OCI-LY3 (cell line): Measurements from ENCODE around the gene PRKCE.
A peak's percentile ranks its signal among the peaks of the same experiment; 100 is the strongest.

Experiments
- H2AFZ ChIP-seq: fragments of 200-600, 300-600 bp; shearing (Covaris generic); 2 replicates; pipeline ENCODE4 v1.6.0; 2014; ENCODE audit warnings: antibody characterized with exemption, low read depth, low read length
- H3K27ac ChIP-seq: fragments of 200-600, 300-600 bp; sonication (generic); 2 replicates; pipeline ENCODE4 v1.5.1; 2014; ENCODE audit warnings: mild to moderate bottlenecking, low read length, moderate library complexity, mixed read lengths
- H3K27me3 ChIP-seq: fragments of 200-600, 300-600 bp; sonication (generic); 2 replicates; pipeline ENCODE4 v1.6.1; 2014; ENCODE audit warnings: low read depth, low read length, mixed read lengths
- H3K36me3 ChIP-seq: fragments of 200-600, 300-600 bp; sonication (generic); replicated peaks from 2 replicates; pipeline ENCODE3; 2014; ENCODE audit warnings: low read depth, low read length, mixed read lengths
- H3K4me1 ChIP-seq: fragments of 300-600, 200-600 bp; sonication (generic); 2 replicates; pipeline ENCODE4 v1.6.1; 2014; ENCODE audit warnings: low read length, mixed read lengths
- H3K4me2 ChIP-seq: fragments of 200-600, 300-600 bp; sonication (generic); 2 replicates; pipeline ENCODE4 v1.6.1; 2014; ENCODE audit warnings: low read length, mixed read lengths
- H3K4me3 ChIP-seq: fragments of 300-600, 200-600 bp; sonication (generic); 2 replicates; pipeline ENCODE4 v1.5.1; 2014; ENCODE audit warnings: antibody characterized with exemption, mild to moderate bottlenecking, low read length, moderate library complexity
- H3K79me2 ChIP-seq: fragments of 300-600, 200-600 bp; shearing (Covaris generic); 2 replicates; pipeline ENCODE4 v1.6.1; 2014; ENCODE audit warnings: mild to moderate bottlenecking, low read length, mixed read lengths
- H3K9ac ChIP-seq: fragments of 300-600, 200-600 bp; shearing (Covaris generic); 2 replicates; pipeline ENCODE4 v1.6.0; 2014; ENCODE audit warnings: mild to moderate bottlenecking, low read length, moderate library complexity
- H3K9me3 ChIP-seq: fragments of 200-600, 300-600 bp; shearing (Covaris generic); 2 replicates; pipeline ENCODE4 v1.6.1; 2014; ENCODE audit warnings: low read length, mixed read lengths; ENCODE audit not compliant: insufficient read depth
- H4K20me1 ChIP-seq: fragments of 200-600, 300-600 bp; sonication (generic); 2 replicates; pipeline ENCODE4 v1.6.1; 2016; ENCODE audit warnings: low read length, mixed read lengths; ENCODE audit not compliant: insufficient read depth
- CTCF ChIP-seq: fragments of 200-600, 300-600 bp; sonication (generic); IDR thresholded peaks from 2 replicates; pipeline ENCODE4 v1.5.1; 2014; ENCODE audit warnings: antibody characterized with exemption, low read length, low read depth
- EZH2phosphoT487 ChIP-seq: fragments of 200-600 bp; shearing (Covaris generic); IDR thresholded peaks from 2 replicates; pipeline ENCODE4 v1.6.1; 2018; ENCODE audit warnings: antibody characterized with exemption, mixed run types, low read depth

The PRKCE gene

GRCh38 chr2:45765007-45765727 lies 113.7 kb downstream of the PRKCE start:
- Histone ChIP-seq H3K27ac (no peak overlapping the region), H2AFZ (no peak overlapping the region), H3K9me3 (no peaks in the 10 kb centered on the region), H4K20me1 (no peaks in the 10 kb centered on the region), H3K36me3 (no peaks in the 10 kb centered on the region), H3K79me2 (no peaks in the 10 kb centered on the region), H3K27me3 (peaks cover 26% of the 10 kb centered on the region), H3K4me3 (peak overlapping the region; percentile 29; the same call in 1 of the 2 replicates), H3K4me1 (peaks cover 15% of the 10 kb centered on the region), H3K9ac (no peak overlapping the region), H3K4me2 (peak overlapping the region; percentile 52)
- TF ChIP-seq EZH2phosphoT487 (no peak), CTCF (no peak)

GRCh38 chr2:45765728-45766254 lies 114.3 kb downstream of the PRKCE start:
- no peak overlapping the region for H2AFZ ChIP-seq
- peak overlapping the region; percentile 52 for H3K4me2 ChIP-seq
- H3K4me1 ChIP-seq = peaks cover 15% of the 10 kb centered on the region
- no peak overlapping the region for H3K27ac ChIP-seq
- no peaks in the 10 kb centered on the region for H3K9me3 ChIP-seq
- no peaks in the 10 kb centered on the region for H3K79me2 ChIP-seq
- H3K9ac ChIP-seq = no peak overlapping the region
- no peaks in the 10 kb centered on the region for H4K20me1 ChIP-seq
- peak overlapping the region; percentile 29; the same call in 1 of the 2 replicates for H3K4me3 ChIP-seq
- H3K27me3 ChIP-seq = peaks cover 30% of the 10 kb centered on the region
- no peaks in the 10 kb centered on the region for H3K36me3 ChIP-seq
- TF ChIP-seq EZH2phosphoT487 = no peak
- TF ChIP-seq CTCF = no peak

- no peak overlapping the region for H3K9ac ChIP-seq
- no peaks in the 10 kb centered on the region for H3K36me3 ChIP-seq
- no peak overlapping the region for H2AFZ ChIP-seq
- no peak for TF ChIP-seq CTCF
- no peak for TF ChIP-seq EZH2phosphoT487
- no peaks in the 10 kb centered on the region for H4K20me1 ChIP-seq
- no peak overlapping the region for H3K27ac ChIP-seq
- H3K4me3 ChIP-seq = no peak overlapping the region
- no peaks in the 10 kb centered on the region for H3K9me3 ChIP-seq
- H3K79me2 ChIP-seq = no peaks in the 10 kb centered on the region
- H3K4me2 ChIP-seq = no peak overlapping the region
- peaks cover 31% of the 10 kb centered on the region for H3K27me3 ChIP-seq
- H3K4me1 ChIP-seq = peaks cover 15% of the 10 kb centered on the region
These were observed 116.7 kb downstream of the PRKCE start for GRCh38 chr2:45768208-45768607.

- no peaks in the 10 kb centered on the region for H3K79me2 ChIP-seq
- TF ChIP-seq EZH2phosphoT487 = no peak
- no peak overlapping the region for H3K4me3 ChIP-seq
- no peak overlapping the region for H2AFZ ChIP-seq
- H3K4me1 ChIP-seq = peaks cover 15% of the 10 kb centered on the region
- H3K27me3 ChIP-seq = peaks cover 31% of the 10 kb centered on the region
- H3K36me3 ChIP-seq = no peaks in the 10 kb centered on the region
- H3K27ac ChIP-seq = no peak overlapping the region
- H3K9me3 ChIP-seq = no peaks in the 10 kb centered on the region
- no peak overlapping the region for H3K4me2 ChIP-seq
- no peaks in the 10 kb centered on the region for H4K20me1 ChIP-seq
- H3K9ac ChIP-seq = no peak overlapping the region
These were observed 117.6 kb downstream of the PRKCE start for GRCh38 chr2:45769056-45769455.
